Brain microvascular endothelial cell (primary cell): ENCODE results near the gene ACMSD.

Source experiments
- DNase-seq: peaks from one replicate; pipeline ENCODE4 v3.0.0-alpha.2; 2020
- H3K27ac ChIP-seq: fragments of 250-450 bp; sonication (Bioruptor Pico); 2 replicates; pipeline ENCODE4 v1.5.1; 2020; ENCODE audit warnings: mild to moderate bottlenecking, moderate library complexity
- H3K27me3 ChIP-seq: fragments of 250-450 bp; sonication (Bioruptor Pico); replicated peaks from 2 replicates; pipeline ENCODE4 v1.5.1; 2020; ENCODE audit warnings: mild to moderate bottlenecking
- H3K36me3 ChIP-seq: fragments of 250-450 bp; sonication (Bioruptor Pico); replicated peaks from 2 replicates; pipeline ENCODE4 v1.5.1; 2020; ENCODE audit warnings: mild to moderate bottlenecking
- H3K4me3 ChIP-seq: 2 replicates; pipeline ENCODE4 v1.5.1; 2011; ENCODE audit warnings: low read depth, mild to moderate bottlenecking, control low read depth, low read length, moderate library complexity
- in situ Hi-C: cut with HindIII; loops from 2 replicates; pipeline ENCODE4 v1.10.0; 2017; ENCODE audit warnings: low sequenced_read_pairs, low pct_ligation_motif_present
- TF ChIP-seq, protein P1 (sequence below): IDR thresholded peaks from 2 replicates; pipeline ENCODE4 v1.5.1; 2011; ENCODE audit warnings: low read depth, mild to moderate bottlenecking, moderate library complexity, low read length, control low read depth, inconsistent platforms; ENCODE audit errors: missing control alignments

ACMSD gene

DNA sequence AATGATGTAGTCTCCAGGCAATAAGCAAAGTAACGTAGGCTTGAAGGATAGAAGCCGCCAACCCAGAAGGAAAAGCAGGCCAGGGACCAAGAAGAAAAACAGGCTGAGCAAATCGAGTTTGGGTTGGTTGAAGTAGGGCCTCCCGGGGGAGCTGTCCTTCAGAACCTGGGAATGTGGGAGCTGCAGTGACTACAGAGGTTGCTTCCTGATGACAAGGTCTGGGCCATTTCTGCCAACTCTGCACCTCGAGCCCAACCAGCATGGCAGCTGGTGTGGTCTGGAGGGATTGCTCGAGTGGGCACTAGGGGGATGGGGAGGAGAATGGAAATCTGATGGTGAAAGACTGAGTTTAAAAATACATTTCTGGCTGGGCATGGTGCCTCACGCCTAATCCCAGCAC is 14.1 kb downstream of the ACMSD start:
- DNase-seq = no peak
- Histone ChIP-seq H3K4me3 (no peak overlapping the region), H3K27me3 (no peaks in the 10 kb centered on the region), H3K27ac (no peak overlapping the region), H3K36me3 (no peaks in the 10 kb centered on the region)
- TF ChIP-seq, protein P1, sequence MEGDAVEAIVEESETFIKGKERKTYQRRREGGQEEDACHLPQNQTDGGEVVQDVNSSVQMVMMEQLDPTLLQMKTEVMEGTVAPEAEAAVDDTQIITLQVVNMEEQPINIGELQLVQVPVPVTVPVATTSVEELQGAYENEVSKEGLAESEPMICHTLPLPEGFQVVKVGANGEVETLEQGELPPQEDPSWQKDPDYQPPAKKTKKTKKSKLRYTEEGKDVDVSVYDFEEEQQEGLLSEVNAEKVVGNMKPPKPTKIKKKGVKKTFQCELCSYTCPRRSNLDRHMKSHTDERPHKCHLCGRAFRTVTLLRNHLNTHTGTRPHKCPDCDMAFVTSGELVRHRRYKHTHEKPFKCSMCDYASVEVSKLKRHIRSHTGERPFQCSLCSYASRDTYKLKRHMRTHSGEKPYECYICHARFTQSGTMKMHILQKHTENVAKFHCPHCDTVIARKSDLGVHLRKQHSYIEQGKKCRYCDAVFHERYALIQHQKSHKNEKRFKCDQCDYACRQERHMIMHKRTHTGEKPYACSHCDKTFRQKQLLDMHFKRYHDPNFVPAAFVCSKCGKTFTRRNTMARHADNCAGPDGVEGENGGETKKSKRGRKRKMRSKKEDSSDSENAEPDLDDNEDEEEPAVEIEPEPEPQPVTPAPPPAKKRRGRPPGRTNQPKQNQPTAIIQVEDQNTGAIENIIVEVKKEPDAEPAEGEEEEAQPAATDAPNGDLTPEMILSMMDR = no peak
- in situ Hi-C loops = no loop called here

DNA sequence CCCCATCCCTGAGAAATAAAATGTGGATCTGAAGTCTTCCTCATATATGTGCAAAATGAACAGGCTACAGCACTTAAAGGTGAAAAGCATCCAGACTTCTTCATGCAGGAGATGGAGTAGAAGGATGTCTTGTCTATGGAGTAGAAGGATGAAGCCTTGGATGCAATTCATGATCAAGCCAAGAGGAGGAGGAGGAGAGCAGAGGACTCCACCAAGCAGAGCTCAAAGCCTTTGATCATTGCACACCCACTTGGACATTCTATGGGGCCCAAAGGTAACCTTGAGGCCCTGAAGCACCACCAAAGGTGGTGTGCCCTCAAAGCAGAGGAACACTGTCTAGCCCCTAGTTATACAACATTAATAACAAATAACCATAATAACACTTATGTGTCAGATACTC is 17.3 kb downstream of the ACMSD start:
- TF ChIP-seq, protein P1 = no peak
- Histone ChIP-seq H3K4me3 (no peak overlapping the region), H3K27me3 (no peaks in the 10 kb centered on the region), H3K27ac (no peak overlapping the region), H3K36me3 (no peaks in the 10 kb centered on the region)
- in situ Hi-C loops = no loop called here
- no peak for DNase-seq

DNA sequence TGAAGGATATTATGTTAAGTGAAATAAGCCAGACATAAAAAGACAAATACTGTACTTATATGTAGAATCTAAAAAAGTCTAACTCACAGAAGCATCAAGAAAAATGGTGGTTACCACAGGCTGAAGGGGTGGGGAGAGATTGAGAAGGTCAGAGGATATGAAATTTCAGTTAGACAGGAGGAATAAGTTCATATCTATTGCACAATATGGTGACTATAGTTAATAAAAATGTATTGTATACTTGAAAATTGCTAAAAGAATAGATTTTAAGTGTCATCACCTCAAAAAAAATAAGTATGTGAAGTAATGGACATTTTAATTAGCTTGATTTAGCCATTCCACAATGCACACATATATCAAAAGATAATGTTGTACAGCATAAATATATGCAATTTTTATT is 19.8 kb downstream of the ACMSD start:
- H3K27ac ChIP-seq = no peak overlapping the region
- no peaks in the 10 kb centered on the region for H3K36me3 ChIP-seq
- DNase-seq = no peak
- H3K4me3 ChIP-seq = no peak overlapping the region
- TF ChIP-seq, protein P1 = no peak
- H3K27me3 ChIP-seq = no peaks in the 10 kb centered on the region
- in situ Hi-C loops = no loop called here

DNA sequence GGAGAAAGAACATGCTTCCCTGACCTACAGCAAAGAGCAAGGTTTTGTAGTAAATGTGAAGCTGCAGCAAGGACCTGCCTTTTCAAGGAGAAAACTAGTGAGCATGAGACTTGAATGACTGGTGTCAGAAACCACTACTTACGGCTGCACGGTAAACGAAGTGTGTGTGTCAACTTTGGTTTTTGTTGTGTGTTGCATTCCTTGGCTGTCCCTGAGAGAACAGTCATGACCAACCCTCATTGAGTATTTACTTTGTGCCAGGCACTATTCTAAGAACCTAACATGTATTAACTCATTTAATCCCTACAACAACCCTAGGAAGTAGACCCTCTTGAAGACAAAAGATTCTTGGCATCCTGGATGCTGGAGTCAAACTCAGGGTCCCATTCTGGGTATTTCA is 22.8 kb downstream of the ACMSD start:
- in situ Hi-C loops = no loop called here
- H3K36me3 ChIP-seq = no peaks in the 10 kb centered on the region
- TF ChIP-seq, protein P1 = no peak
- no peak overlapping the region for H3K27ac ChIP-seq
- DNase-seq = no peak
- H3K27me3 ChIP-seq = no peaks in the 10 kb centered on the region
- H3K4me3 ChIP-seq = no peak overlapping the region

GRCh38 chr2:134862069-134862468 is 23.7 kb downstream of the ACMSD start:
- H3K36me3 ChIP-seq = no peaks in the 10 kb centered on the region
- H3K27ac ChIP-seq = no peak overlapping the region
- no peaks in the 10 kb centered on the region for H3K27me3 ChIP-seq
- TF ChIP-seq, protein P1 = no peak
- in situ Hi-C loops = no loop called here
- no peak for DNase-seq
- no peak overlapping the region for H3K4me3 ChIP-seq

- Histone ChIP-seq H3K36me3 (no peaks in the 10 kb centered on the region), H3K27me3 (no peaks in the 10 kb centered on the region), H3K27ac (no peak overlapping the region), H3K4me3 (no peak overlapping the region)
- no peak for DNase-seq
- TF ChIP-seq, protein P1 = no peak
- in situ Hi-C loops = no loop called here
Observed at GRCh38 chr2:134862674-134863073, 24.3 kb downstream of the ACMSD start.
